Hematopoietic multipotent progenitor cell treated with erythropoietin and hydrocortisone succinate and interleukin-3 and kit ligand, for 8 days (in vitro differentiated cells): ENCODE measurements around the gene UCN.
"Not testable (repeated sequence)": the region's sequence is repeated elsewhere in the genome, so short reads cannot be mapped to it uniquely, and the experiment has no call there.

ENCODE experiments used
- DNase-seq: peaks from one replicate; pipeline ENCODE4 v3.0.0-alpha.2; 2015

The UCN gene

GRCh38 chr2:27281855-27282559 is 26.2 kb downstream of the UCN start, which contains the start of gene TRIM54:
Gene TRIM54 (plus strand): TSS chr2:27282429. CDS start chr2:27282732, 303 bp downstream.
- DNase-seq, result no peak

- DNase-seq, result no peak
These were observed 26.8 kb downstream of the UCN start for GRCh38 chr2:27281442-27281841.

DNA sequence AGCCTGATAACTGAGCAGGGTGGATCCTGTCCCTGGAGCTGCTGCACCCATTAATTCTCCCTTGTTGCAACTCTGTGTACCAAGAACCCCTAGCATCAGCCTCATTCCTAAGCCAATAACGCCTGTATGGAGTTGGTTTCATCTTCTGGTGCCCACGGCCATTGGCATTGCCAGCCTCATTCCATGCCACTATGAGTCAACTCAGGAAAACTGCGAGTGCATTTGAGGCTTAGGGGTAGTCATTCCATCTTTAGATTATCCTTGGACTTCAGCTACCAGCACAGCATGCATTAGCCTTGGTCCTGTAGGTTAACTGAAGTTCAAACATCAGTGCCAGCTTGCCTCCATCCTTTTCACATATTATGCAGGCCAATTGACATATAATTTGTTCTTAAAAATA is 27.4 kb downstream of the UCN start:
- DNase-seq, result no peak

GRCh38 chr2:27278010-27278409 is 30.2 kb downstream of the UCN start:
- DNase-seq, result no peak

DNA sequence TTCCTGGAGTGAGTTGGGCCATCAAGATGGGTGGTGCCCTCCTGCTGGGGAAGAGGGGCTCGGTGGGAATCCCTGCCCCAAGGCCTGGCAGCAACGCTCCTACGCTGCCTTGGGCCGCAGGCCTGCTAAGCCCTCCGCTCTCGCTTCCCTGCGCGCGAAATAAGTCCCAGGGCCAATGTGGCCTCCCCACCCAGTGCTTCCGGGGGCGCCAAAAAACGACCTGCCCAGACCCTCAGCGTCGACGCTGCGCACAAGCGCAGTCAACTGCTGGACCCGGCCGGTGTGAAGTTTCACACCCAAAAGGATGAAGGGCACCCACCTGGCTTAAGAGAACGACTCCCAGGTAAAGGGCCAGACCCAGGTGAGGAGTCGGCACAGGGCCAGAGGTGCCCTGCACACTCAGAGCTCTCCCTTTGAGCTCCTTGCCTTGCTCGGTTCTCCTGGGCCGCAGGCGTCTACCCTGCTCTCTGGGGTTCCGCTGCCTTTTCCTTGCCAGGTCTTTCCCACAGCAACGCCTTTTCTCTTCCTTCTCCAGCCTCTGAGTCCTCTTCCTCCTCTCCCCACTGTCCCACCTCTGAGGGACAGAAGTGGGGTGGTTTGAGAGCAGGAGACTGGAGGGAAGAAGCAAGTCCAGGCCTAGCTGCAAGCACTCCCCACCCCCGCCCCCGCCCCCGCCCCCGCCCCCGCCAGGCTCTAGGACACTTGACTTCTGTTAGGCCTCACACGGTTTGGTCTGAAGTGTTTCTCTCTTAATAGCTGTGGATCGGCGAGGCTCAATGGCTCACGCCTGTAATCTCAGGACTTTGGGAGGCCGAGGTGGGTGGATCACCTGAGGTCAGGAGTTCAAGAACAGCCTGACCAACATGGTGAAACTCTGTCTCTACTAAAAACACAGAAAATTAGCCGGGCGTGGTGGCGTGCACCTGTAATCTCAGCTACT is 32.8 kb downstream of the UCN start, which contains the start of gene DNAJC5G:
Gene DNAJC5G, plus strand, starts transcription at position 223 of the 940 bp plus-strand sequence. CDS start 1,296 bp downstream, outside the sequence.
- DNase-seq, result no peak

- DNase-seq, result not testable (repeated sequence)
These were observed 35.4 kb downstream of the UCN start for GRCh38 chr2:27272537-27273522.

DNA sequence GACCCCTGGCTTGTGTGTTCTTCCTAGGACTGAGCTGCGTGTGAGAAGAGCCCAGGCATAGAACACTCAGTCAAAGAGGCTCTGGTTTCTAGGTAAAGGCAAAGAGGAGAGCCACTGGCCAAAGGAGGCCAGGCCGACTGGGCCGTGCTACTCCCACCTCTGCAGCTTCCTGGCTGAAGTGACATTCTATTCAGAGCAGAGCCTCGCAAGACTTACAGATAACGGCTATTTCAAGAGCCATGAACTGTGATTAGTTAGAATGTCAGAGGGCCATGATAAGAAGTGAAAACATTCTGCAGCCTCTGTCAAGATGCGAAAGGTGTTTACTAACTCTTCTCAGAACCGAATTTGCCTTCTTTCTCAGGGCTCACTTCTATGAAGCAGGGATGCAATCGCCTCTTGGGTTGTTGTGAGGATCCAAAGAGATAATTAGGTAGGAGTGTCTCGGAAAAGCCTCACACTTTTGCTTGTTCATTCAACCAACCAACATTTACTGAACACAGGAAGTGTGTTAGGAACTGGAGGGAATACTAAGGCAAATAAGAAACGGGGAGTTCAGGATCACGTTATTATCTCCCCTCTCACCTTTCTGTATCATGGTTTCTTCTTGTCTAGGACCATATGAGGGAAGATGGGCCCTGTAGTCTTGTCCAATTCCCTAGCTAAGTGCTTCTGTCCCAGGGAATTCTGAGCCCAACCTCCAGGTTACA is 36.5 kb downstream of the UCN start:
- DNase-seq, result no peak

DNA sequence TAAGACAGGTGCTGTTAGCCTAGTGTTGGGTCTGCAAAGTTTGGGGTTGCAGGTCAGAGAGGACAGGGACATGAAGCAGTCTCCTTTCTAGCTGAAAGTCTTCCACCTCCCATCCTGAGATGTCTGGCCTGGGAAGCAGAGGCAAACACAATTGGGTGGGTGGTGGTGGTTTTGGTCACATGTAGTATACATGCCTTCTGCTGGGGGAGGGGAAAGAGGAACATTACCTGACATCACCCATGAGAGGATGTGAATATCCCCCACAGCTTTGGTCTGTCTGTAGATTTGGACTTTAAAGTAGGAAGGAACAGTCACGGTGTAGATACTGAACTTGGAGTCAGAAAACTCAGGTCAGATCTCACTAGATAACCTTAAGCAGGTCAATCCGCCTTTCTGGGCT is 37.6 kb downstream of the UCN start:
- DNase-seq, result no peak

GRCh38 chr2:27270131-27270530 is 38.1 kb downstream of the UCN start:
- DNase-seq, result no peak

DNA sequence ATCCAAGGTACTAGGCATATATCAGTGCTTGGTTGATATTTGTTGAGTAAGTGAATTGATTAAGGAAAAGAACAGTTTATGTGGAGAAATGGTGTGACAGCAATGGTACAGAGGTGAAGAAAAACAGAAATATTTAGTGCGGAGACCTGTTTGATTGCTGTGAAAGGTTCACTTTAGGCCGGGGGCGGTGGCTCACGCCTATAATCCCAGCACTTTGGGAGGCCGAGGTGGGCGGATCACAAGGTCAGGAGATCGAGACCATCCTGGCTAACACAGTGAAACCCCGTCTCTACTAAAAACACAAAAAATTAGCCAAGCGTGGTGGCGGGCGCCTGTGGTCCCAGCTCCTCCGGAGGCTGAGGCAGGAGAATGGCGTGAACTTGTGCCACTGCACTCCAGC is 39.9 kb downstream of the UCN start:
- DNase-seq, result not testable (repeated sequence)

- no peak for DNase-seq
These were observed 42.7 kb downstream of the UCN start for GRCh38 chr2:27265536-27265870.

DNA sequence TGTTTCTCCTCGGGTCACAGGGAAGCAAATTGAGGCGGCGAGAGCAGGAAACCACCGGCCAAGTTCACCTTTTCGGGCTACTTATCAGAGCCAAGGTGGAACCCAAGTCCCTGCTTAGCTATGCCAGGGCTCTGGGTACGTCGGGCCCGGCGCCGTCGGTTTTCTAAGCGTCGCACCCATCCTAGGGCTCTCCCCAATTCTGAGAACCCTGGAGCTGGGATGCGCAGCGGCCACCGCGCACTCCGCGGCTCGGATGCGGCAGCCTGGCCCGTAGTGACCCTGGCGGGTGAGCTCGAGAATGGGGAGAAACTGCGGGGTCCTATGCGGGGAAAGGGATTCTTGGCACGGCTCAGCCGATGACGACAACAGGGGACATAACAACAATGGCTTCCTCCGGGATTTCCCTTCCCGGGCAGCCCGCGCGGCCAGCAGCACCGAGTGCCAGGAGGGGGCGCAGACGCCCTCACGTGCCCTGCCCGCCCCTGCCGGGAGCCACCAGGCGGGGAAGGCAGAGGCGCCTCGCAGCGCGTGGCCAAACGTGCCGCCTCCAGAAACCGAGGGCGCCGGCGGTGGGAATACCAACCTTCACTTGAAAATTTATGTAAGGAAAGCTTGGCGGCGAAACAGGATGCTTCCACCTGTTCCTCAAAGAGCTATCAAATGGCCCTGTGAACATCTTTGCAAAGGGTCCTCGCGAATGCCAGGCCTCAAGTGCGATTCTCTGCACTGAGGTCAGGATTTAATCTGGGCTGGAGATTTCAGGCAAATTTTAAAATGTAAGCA is 43.3 kb downstream of the UCN start:
- DNase-seq, result peak; percentile 61

DNA sequence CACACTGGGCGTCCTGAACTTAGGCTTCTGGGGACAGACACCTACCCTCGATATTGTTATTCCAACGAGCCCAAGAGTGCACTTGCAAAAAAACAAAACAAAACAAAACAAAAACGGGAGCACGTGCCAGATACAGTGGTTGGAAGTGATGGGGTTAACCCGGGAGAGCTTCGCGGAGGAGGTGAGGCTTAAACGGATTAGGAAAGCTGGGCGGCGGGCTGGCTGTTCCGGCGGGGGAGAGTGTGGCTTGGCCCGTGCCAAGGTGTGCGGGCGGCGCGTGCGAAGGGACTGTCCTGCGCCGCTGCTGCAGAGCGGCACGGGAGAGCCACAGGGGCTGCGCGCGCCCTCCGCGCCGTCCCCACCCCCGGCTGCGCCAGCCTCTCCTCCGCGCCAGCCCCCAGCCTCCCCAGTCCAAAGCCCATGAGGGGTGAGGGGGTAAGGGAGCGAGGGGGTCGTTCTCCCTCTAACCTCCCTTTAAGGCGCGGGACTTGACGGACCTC is 43.9 kb downstream of the UCN start:
- DNase-seq, result no peak

DNA sequence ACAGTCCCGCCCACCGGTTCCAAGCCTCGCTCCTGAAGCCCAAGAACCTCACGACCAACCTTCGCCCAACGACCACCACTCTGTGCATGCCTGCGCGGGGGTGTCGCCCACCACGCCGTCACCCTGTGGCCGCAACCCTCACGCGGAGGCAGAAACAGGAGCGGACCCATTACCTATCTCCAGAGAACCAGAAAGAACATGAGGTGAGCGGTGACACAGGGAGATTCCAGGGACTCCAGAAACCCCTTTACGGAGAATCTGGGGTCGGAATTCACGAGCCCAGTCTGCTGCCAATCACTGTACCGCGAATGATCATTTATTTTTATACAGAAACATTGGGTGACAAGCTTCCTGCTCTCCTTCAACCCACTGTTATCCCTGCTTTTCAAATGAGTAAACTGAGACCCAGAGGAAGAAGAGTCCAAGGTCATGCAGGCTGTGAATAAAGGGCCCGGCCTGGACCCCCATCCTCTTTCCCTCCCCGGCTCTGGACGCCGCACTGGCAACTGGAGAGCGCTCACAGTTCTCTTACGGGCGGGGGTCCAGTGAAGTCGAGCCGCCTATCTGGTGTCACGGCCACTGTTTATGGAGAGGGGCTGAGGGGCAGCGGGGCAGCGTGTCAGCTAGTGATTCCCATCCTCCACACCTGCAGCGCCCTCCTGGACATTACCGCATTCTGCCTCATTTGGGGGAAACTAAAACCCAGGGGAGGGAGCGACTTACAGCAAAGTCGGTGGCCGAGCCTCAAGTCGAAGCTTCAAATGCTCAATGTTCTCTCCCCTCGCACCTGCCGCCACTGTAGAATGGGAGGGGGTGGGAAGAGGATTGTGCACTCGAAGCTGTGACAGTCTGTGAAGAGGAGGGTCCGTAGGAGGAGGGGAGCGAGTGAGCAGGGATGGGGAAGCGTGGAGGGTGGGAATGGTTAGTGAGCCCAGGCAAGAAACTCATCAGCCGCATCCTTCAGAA is 44.7 kb downstream of the UCN start:
- no peak for DNase-seq

DNA sequence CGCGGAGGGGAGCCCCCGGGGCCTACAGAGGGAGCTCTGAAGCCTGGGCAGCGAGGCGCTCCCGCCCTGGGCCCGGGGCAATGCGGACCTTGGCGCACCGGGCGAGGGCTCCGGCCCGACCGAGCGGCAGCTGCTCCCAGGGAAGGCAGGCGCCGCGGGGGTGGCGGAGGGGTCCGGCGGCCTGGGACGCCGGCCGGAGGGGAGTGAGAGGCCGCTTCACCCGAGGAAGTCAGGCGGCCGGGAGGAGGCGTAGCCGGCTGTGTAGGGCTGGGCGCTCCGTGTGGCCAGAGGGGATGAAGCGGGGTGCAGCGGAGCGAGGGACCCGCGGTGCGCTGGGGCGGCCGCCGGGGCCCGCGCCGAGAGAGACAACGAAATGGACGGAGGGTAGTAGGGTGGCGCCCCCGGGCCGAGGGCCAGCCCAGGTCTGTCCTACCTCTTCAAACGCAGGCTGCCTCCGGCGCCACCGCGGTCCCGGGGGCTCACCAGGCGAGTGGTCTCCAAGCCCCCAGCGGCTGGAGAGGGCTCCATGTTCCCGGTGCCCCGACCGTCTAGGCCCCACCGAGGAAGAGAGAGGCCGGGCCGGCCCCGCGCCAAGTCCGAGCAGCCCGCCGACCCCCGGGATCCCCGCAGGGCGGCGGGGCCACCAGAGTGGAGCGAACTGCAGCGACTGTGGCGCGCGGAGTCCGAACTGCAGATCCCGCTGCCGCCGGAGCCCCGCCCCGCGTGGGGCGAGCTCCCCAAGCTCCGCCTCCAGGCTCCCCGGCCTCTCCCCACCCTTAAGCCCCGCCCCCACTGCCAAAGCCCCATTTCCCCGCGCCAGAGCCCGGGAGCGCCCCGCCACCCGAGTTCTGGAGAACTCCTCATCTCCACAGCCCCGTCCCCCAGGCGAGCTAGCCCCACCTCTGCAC is 45.6 kb downstream of the UCN start, which contains the start of gene SLC30A3:
Gene SLC30A3, minus strand, starts transcription at position 669 of the 908 bp plus-strand sequence. Its CDS starts 141 bp downstream, at position 528.
- DNase-seq, result peak; percentile 65

DNA sequence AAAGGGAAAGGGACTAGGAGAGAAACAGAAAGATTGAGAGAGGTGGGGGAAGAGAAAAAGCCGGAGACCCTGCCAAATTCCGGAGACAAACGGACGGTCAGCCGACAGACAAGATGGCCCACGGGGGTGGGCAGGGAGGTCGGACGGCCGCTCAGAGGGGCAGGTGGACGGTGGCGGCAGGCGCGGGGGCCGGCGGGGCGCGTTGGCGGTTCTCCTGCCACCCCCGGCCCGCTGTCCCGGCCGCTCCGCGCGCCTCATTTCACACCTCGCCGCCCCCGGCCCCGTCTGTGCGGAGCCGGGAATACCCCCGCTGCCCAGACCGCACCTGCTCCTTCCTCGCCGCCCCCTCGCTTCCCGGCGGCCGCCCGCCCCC is 46.3 kb downstream of the UCN start:
- no peak for DNase-seq

DNA sequence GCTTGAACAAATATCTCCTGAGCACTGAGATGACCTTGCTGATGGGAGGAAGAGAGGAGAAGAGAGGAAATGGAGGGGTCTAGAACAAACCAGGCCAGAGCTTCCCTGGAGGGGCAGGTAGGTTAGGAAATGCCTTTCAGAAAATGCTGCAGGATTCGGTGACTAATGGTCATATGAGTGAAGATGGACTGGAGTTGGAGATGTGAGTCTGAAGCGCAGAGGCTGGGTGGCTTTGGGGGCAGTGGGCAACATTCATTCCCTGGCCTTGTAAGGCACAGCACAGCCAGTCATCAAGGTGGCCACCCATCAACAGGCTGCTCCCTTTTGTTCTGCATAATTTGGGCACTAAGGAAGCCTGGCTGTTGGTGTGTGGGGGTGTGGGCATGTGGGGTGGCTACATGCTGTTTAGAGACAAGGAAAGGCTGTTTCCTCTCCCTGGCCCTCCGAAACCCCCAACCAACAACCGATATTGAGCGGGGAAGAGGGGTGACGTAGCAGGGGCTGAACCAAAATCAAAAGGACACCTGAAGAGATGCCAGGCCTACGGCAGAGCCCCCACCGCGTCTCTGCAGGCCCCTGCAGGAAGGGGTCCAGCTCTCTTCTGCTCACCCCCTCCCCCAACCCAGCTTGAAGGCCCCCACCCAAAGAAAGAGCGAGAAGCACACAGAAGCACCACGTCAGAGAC is 46.9 kb downstream of the UCN start:
- DNase-seq, result no peak

DNA sequence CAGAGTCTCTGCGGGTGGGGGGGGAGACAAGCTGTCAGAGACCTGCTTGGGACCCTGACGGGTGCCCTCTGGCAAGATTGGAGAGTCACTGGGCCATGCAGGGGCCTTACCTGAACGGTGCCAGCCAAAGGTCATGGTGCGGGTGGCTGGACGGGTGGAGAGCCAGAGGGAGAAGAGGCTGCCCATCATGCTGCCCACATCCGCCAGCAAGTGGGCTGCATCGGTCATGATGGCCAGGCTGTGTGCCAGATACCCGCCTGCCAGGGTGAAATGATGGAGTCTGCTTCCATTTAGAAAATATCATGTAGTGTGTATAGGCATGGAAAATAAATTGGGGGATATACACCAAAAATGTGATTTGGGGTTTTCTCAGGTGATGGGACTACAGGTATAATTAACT is 50.2 kb downstream of the UCN start:
- no peak for DNase-seq
